GM19238 (cell line): ENCODE results near the gene FAM217B.

Source experiments
- DNase-seq: peaks from one replicate; pipeline ENCODE4 v3.0.0; 2011; ENCODE audit warnings: low spot score; ENCODE audit not compliant: insufficient read length

FAM217B gene

DNA sequence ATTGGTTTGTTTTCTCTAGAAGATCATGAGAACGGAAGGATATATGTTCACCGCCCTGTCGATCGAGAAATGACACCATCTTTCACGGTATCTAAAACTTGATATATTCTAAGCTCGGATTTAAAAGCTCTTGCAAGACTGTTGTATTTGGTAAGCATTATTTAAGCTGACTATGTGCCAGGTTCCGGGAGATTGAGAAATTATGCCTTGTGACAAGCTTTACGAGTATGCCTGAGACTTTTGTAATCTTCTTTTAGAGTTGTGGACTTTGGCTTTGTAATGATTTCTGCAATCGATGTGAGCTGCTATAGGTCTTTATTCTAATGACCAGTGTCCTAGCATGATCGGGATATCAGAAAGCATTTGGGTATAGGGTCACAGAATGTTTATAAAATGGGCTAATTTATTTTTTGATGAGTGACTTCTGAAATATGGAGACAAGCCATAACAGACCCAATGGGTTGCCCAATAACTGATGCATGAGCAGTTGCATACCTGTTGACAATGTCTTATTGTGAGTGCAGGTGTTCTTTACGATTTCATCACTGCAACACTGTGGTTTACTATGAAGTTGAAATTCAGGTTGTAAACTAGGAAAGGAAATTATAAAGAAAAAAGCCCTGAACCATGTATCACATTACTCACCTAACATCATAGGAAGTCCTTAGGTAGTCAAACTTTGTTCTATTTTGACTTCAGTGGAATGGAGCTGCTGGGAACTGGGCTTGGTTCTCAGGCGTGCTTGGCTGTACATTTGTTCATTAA lies 32.0 kb downstream of the FAM217B start:
- DNase-seq: no peak

DNA sequence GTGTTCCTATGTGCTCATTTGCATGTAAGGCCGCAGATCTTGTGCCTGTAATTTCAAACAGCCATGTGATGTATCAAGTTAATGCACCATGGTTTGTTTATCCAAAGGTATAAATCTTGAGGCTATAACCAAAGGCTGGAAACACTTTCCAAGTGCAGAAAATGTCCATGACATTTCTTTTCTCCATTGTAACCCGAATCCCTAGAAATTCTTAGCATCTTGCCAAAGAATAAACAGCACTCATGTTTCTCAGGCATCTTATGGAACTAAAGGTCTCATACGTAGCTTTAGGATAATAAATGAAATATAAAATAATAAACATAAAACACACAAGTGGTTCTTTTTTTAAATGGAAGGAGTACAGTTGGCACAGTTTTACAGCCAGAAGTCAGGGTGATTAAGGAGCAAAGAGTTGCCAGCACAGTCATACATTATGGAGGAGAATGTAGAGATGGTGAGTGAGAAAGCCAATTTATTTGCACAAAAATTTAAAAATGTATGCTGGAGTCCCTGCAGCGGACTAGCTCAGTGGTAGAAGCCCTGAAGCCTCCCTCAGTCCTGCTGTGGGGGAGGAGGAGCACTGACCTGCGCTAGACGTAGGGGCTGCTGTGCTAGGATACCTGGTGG lies 36.1 kb downstream of the FAM217B start:
- no peak for DNase-seq

DNA sequence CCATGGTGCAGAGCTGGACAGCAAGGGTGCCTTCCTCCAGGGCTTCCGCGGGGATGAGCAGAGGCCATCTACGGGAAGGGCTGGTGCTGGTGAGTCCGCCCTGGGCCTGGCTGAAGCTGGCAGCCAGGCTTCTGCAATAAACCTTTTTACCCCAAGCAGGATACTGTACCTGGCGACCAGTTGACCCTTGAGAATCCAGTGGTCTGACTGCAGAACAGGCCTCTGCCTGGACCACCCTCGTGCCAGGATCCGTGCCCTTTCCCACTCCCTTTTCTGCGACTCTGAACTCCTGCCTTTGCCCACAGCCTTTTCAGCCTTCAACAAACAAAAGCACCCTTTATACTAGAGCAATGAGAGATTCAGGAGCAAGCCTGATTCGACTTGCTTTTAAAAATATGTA lies 36.9 kb downstream of the FAM217B start:
- DNase-seq: no peak

DNA sequence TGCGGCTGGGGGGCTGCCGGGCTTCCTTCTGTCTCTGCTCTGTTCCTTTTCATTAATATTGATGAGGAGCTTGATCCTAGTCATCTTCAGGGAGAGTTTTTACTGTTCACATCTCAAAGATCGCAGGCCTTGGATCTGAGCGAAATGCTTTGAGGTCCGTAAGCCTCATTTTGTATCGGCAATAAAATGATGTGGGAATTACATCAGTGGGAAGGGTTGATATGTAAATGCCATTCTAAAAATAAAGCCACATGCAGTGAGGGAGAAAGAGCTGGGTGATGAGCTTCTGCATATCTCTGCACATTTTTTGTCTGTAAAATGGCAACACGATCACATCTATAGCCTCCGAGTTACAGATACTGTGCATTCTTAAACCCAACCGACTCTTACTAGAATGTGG lies 42.9 kb downstream of the FAM217B start:
- DNase-seq: no peak

DNA sequence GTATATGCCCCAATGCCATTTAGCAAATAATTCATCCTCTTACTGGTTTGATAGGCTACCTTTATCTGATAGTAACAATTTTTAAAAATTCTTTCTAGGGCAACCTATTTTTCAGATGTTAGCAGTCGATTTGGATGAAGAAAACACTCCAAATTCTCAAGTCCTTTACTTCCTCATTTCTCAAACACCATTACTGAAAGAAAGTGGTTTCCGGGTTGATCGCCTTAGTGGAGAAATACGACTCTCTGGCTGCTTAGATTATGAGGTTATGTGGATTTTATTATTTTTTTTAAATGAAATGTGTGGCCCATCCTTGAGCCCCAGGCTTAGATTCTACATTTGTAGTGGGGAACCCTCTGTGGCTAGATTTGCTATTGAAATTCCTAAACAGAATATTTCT lies 44.4 kb downstream of the FAM217B start:
- no peak for DNase-seq

DNA sequence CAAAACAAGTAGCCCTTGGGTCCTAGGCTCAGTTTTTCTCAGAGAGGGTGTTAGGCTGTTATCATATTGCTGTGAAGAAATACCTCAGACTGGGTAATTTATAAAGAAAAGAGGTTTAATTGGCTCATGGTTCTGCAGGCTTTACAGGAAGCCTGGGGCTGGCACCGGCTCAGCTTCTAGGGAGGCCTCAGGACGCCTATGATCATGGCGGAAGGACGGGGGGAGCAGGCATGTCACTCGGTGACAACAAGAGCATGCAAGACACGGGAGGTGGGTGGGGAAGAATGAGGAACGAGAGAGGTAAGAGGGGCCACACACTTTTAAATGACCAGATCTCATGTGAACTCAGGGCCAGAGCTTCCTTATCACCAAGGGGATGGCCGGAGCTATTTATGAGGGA lies 45.0 kb downstream of the FAM217B start:
- no peak for DNase-seq

DNA sequence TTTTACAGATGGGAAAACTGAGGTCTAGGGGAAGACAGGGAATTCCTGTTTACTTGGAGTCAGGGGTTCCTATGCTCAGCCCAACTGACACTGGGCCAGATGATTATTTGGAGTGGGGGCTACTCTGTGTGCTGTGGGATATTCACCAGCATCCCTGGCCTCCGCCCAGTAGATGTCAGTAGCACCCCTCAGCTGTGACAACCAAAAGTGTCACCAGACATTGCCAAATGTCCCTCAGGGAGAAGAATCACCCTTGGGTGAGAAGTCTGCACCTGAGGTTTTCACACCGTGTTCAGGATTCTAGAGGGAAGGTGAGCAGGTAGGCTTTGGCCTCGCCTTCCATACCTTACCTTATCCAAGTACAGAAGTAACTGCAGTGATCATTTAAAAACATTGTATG lies 45.7 kb downstream of the FAM217B start:
- no peak for DNase-seq

DNA sequence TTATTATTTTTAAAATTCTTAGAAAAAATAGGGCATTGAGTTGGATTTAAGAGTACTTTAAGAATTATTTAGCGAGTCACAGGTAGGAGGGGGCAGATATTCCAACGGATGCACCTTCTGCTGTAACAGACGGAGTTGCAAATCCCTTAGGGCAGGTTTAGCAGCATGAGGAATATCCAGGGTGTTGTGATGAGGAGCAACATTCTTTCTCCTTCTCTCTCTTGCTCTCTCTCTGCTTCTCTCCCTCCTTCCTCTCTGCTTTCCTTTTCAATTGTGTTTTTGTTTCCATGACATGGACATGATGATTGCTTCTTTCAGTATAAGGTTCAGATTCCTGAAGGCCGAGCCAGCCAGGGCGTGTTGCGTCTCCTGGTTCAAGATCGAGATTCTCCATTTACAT lies 46.9 kb downstream of the FAM217B start:
- DNase-seq: no peak

DNA sequence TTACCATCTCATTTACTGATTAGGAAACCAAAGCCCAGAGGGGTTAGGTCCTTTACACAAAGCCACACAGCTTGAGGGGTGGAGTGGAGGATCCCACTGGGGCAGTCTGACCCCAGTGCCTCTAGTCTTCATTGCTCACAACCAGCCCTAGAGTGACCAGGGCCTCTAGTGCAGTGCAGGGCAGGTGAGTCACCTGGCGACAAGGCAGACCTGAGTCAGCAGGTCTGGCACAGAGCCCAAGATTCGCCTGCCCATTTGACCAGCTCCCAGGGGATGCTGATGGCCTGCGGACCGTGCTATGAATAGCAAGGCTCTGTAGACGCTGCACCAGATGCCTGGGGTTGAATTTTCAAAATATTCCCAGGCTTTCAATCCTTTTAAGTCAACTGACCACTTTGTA lies 48.0 kb downstream of the FAM217B start:
- no peak for DNase-seq

DNA sequence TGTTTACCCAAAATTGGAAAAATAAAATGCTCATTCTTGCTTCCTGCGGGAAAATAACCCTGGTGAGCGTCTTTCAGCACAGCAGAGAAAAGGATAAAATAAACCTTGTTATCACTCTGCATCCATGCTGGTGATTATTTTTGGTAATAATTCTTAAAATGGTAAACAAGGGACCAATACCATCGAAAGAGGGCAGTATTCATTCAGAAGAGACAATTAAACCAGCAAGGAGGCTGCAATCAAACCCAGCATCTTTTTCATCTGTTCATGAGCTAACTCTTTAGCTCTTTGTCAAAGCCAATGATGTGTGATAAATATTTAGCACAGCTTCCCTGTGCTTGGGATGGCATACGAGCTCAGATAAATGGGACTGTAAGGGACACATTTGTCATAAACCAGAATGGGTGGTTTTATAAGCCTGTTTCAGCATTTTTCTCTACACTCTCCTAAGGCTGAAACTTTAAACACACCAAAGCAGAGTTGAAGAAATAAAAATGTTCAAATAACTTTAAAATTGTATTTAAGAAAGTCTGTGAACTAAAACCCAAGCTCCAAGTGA lies 52.4 kb downstream of the FAM217B start:
- DNase-seq: no peak

DNA sequence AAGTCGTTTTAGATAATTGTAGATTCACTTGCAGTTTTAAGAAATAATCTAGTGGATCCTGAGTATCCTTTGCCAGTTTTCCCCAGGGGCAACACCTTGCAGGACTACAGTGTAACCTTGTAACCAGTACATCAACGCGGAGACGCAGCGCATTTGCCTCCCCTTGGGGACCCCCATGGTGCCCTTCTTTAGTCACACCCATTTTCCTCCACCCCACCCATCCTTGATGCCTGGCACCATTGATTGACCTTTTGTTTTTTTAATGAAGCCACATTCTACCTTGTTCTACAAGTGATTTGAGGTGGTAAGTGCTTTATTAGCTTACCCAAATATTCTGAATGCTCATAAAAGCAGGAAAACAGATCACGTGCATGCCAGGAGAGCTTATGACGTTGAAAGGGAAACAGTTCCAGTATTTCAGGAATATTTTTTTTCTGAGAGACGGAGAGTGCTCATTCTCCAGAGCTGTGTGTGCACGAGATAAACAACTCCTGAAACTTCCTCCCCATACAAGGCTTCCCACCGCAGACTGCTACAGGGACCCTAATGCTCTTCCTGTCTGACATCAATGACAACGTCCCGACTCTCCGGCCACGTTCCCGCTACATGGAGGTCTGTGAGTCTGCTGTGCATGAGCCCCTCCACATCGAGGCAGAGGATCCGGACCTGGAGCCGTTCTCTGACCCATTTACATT lies 53.7 kb downstream of the FAM217B start:
- DNase-seq: no peak

DNA sequence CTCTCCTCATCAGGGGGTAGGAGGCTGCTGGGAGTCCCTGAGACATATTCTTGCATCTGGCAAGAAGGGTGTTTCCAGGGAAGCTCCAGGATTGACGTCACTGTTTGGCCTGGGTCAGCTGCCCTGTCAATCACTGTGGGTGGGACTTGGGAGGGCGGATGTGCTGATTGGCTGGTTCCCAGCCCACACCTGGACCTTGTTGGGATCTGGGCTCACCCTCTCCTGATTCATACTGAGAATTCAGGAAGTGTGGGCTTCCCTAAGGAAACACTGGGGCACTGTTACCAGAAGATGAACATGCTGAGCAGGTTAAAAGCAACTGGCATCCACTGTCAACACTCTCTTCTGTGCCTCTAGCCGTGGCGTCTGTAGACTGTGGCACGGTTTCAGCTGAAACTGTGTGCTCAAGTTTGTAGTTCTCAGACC lies 54.5 kb downstream of the FAM217B start:
- no peak for DNase-seq

DNA sequence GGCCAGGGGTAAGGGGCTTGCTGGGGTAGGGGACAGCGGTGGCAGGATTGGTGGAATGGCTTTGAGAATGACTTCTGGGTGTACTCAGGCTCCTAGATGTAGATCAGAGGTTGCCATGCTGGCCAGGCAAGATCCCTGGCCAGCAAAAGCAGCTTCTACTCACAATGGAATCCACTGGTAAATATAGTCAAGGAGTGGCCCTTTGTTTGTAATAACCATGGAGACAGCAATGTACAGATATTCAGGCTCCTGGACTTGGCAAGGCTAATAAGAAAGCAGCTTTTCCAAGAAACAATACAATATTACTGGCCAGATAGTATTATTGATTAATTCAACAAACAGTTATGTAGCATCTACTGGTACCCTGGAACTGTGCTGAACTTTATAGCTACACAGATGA lies 55.9 kb downstream of the FAM217B start:
- DNase-seq: no peak

DNA sequence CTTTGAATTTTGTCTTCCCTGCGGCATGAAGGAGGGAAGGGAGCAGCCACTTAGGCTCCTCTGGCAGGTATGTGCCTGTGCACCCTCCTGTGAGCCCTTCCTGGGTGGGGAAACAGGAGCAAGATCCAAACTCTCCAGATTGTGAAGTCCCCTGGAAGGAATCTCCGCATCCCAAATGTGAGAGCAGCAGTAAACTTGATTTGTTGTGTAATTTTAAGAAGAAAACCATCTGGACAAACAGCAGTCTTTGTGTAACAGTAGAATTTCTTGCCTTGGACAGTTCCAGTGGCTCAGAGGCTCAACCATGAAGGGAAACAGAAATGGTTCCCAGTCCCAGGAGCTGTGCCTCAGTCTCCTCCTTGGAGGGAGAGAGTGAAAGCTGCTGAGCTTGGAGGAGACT lies 57.7 kb downstream of the FAM217B start:
- DNase-seq: no peak
